AG04450 (cell line): ENCODE measurements around the gene CCDC88C. TPM values are rescaled to one million over a fixed set of nuclear protein-coding genes. Genes with fewer than 3 reads are reported as not detected.

ENCODE experiments used
- CTCF ChIA-PET: fragments of 300-600, 350-600 bp; formaldehyde crosslinking; extraction: SDS; loops from one replicate; lab custom pipeline; 2022; ENCODE audit warnings: antibody characterized with exemption, inconsistent platforms; lab: Charles Lee
- POLR2A ChIA-PET: fragments of 350-600 bp; formaldehyde crosslinking; extraction: SDS; loops from one replicate; lab custom pipeline; 2021; ENCODE audit warnings: antibody characterized with exemption, inconsistent platforms; lab: Yijun Ruan, JAX
- DNase-seq: peaks from one replicate; pipeline ENCODE4 v3.0.0-alpha.2; 2011; ENCODE audit warnings: low read depth, low spot score
- H3K27ac ChIP-seq: one replicate; pipeline ENCODE4 v1.5.1; 2012; ENCODE audit warnings: low read depth, low read length, control low read depth
- H3K27me3 ChIP-seq: one replicate; pipeline ENCODE4 v1.6.0; 2012; ENCODE audit warnings: low read length; ENCODE audit not compliant: control insufficient read depth, insufficient read depth
- H3K4me3 ChIP-seq: 2 replicates; pipeline ENCODE4 v1.5.1; 2011; ENCODE audit warnings: mild to moderate bottlenecking, low read depth, low read length, control low read depth
- H3K9me3 ChIP-seq: 2 replicates; pipeline ENCODE4 v1.5.1; 2012; ENCODE audit warnings: low read length; ENCODE audit not compliant: control insufficient read depth, insufficient read depth
- CTCF ChIP-seq: IDR thresholded peaks from 2 replicates; pipeline ENCODE4 v1.5.1; 2011; ENCODE audit warnings: low read depth, low read length, control low read depth, inconsistent platforms
- polyA plus RNA-seq: library from polyadenylated mRNA; depleted of rRNA; stranded (reverse); fragments of >200 nt; gene quantifications from 2 replicates; pipeline ENCODE4 v1.2.3, GENCODE V29; 2011

The CCDC88C gene
- polyA plus RNA-seq, 1 experiment, result 0.01 TPM

- ChIA-PET CTCF (interaction anchor here (0.6 to 5.5 kb wide), 2 partner anchors 19 to 637 kb away, joined by 3 to 26 read pairs; no protein-coding TSS in a partner anchor), POLR2A (no interaction called here)
Observed at GRCh38 chr14:91343051-91343450, 74.6 kb downstream of the CCDC88C start.

GRCh38 chr14:91342206-91342760, 75.3 kb downstream of the CCDC88C start:
- POLR2A ChIA-PET, result no interaction called here

More at GRCh38 chr14:91343051-91343450, 74.6 kb downstream of the CCDC88C start:
- Histone ChIP-seq H3K27ac (no peak overlapping the region), H3K27me3 (peaks cover 3% of the 10 kb centered on the region), H3K4me3 (no peak overlapping the region), H3K9me3 (no peaks in the 10 kb centered on the region; the same call in 1 of the 2 replicates)
- no peak for DNase-seq
- no peak for TF ChIP-seq CTCF

GRCh38 chr14:91341751-91342154, 75.9 kb downstream of the CCDC88C start:
- ChIA-PET POLR2A (no interaction called here), CTCF (interaction anchor here (1.0 to 5.5 kb wide), 2 partner anchors 17 to 77 kb away, joined by 3 to 26 read pairs; no protein-coding TSS in a partner anchor)
- peaks cover 6% of the 10 kb centered on the region for H3K27me3 ChIP-seq
- H3K27ac ChIP-seq, result no peak overlapping the region
- no peaks in the 10 kb centered on the region; the same call in 1 of the 2 replicates for H3K9me3 ChIP-seq
- no peak for DNase-seq
- TF ChIP-seq CTCF, result no peak
- H3K4me3 ChIP-seq, result no peak overlapping the region

More at GRCh38 chr14:91342206-91342760, 75.3 kb downstream of the CCDC88C start:
- Histone ChIP-seq H3K9me3 (no peaks in the 10 kb centered on the region; the same call in 1 of the 2 replicates), H3K27me3 (peaks cover 6% of the 10 kb centered on the region), H3K4me3 (no peak overlapping the region), H3K27ac (no peak overlapping the region)
- CTCF ChIA-PET, result interaction anchor here (1.0 to 5.5 kb wide), 2 partner anchors 18 to 76 kb away, joined by 3 to 26 read pairs; no protein-coding TSS in a partner anchor
- TF ChIP-seq CTCF, result no peak
- no peak for DNase-seq

GRCh38 chr14:91341334-91341733, 76.3 kb downstream of the CCDC88C start:
- Histone ChIP-seq H3K4me3 (no peak overlapping the region), H3K27ac (no peak overlapping the region), H3K9me3 (no peaks in the 10 kb centered on the region; the same call in 1 of the 2 replicates), H3K27me3 (peaks cover 4% of the 10 kb centered on the region)
- no peak for TF ChIP-seq CTCF
- DNase-seq, result no peak
- POLR2A ChIA-PET, result no interaction called here
- CTCF ChIA-PET, result interaction anchor here (1.0 to 5.5 kb wide), 2 partner anchors 17 to 77 kb away, joined by 3 to 26 read pairs; no protein-coding TSS in a partner anchor

GRCh38 chr14:91339671-91340369, 77.8 kb downstream of the CCDC88C start:
- H3K27me3 ChIP-seq, result peaks cover 4% of the 10 kb centered on the region
- H3K27ac ChIP-seq, result no peak overlapping the region
- CTCF ChIA-PET, result no interaction called here
- no peaks in the 10 kb centered on the region; the same call in 1 of the 2 replicates for H3K9me3 ChIP-seq
- no peak for TF ChIP-seq CTCF
- H3K4me3 ChIP-seq, result no peak overlapping the region
- POLR2A ChIA-PET, result no interaction called here
- no peak for DNase-seq
